HCT116 (cell line): ENCODE data around the gene AZIN2. TPM values are rescaled to one million over a fixed set of nuclear protein-coding genes. Genes with fewer than 3 reads are reported as not detected.

Experiments
- ATAC-seq: fragments of 200-7000 bp; cut with Tn5 transposase; 2 replicates; pipeline ENCODE4 v1.9.1; 2020; ENCODE audit warnings: mild to moderate bottlenecking, moderate library complexity
- BruUV-seq: library from RNA; stranded (reverse); fragments of 400-500 nt; replicated peaks from 2 replicates; lab custom pipeline; 2021; lab: Mats Ljungman, UMichigan
- CTCF ChIA-PET: fragments of 300-600 bp; sonication (Branson Sonifier 250); formaldehyde crosslinking; loops from one replicate; lab custom pipeline; 2021; ENCODE audit warnings: antibody characterized with exemption; lab: Charles Lee
- POLR2A ChIA-PET: fragments of 300-600, 350-600 bp; sonication (Branson Sonifier 250); formaldehyde crosslinking; loops from one replicate; lab custom pipeline; 2021; ENCODE audit warnings: antibody characterized with exemption; lab: Charles Lee
- RAD21 ChIA-PET, 2 experiments: fragments of 300-600 bp; sonication (Branson Sonifier 250); formaldehyde crosslinking; loops; one replicate each; lab custom pipeline; 2023; ENCODE audit warnings: low total read pairs in 2 of 2; ENCODE audit not compliant: uncharacterized antibody in 2 of 2, unreplicated experiment in 2 of 2, low non-redundant PET in 1 of 2; lab: Charles Lee
- DNase-seq: peaks from one replicate; pipeline ENCODE4 v3.0.0-alpha.2; 2010; ENCODE audit warnings: low read depth, low spot score
- H2AFZ ChIP-seq: fragments of 200-600 bp; shearing (Covaris generic), sonication (generic); 2 replicates; pipeline ENCODE4 v1.6.1; 2017; ENCODE audit warnings: low read depth, mixed run types, mixed read lengths, antibody characterized with exemption, low read length; ENCODE audit not compliant: poor library complexity, severe bottlenecking
- H3K27ac ChIP-seq: 2 replicates; pipeline ENCODE4 v1.5.1; 2012; ENCODE audit warnings: low read depth, low read length
- H3K27me3 ChIP-seq: fragments of 200-600 bp; sonication (generic); 2 replicates; pipeline ENCODE4 v1.6.1; 2016; ENCODE audit warnings: mixed run types, low read length, mixed read lengths; ENCODE audit not compliant: insufficient read depth
- H3K36me3 ChIP-seq, 2 experiments: fragments of 200-500 bp in 1 of 2; fragments of 200-600 bp in 1 of 2; sonication (Bioruptor generic) in 1 of 2; sonication (generic) in 1 of 2; 2 replicates each; pipeline versions ENCODE4 v1.5.1 to v1.6.1; 2014 to 2016; ENCODE audit warnings: low read length in 2 of 2, inconsistent platforms in 1 of 2, mixed read lengths in 1 of 2, mixed run types in 1 of 2; ENCODE audit not compliant: insufficient read depth in 2 of 2, control insufficient read depth in 1 of 2
- H3K4me1 ChIP-seq, 2 experiments: fragments of 200-600 bp in 1 of 2; sonication (generic) in 1 of 2; 2 replicates each; pipeline versions ENCODE4 v1.5.1 to v1.6.1; 2012 to 2017; ENCODE audit warnings: low read length in 2 of 2, inconsistent platforms in 1 of 2, mild to moderate bottlenecking in 1 of 2, mixed read lengths in 1 of 2, mixed run types in 1 of 2, moderate library complexity in 1 of 2; ENCODE audit not compliant: insufficient read depth in 2 of 2, control insufficient read depth in 1 of 2
- H3K4me2 ChIP-seq: fragments of 200-600 bp; sonication (generic); 2 replicates; pipeline ENCODE4 v1.6.1; 2017; ENCODE audit warnings: mixed run types, low read length, mixed read lengths
- H3K4me3 ChIP-seq, 2 experiments: fragments of 200-600 bp in 1 of 2; sonication (generic) in 1 of 2; replicated peaks in 1 of 2; 2 replicates each; pipeline ENCODE4 v1.5.1; 2011 to 2016; ENCODE audit warnings: low read length in 2 of 2, control low read depth in 1 of 2, low read depth in 1 of 2, mild to moderate bottlenecking in 1 of 2, mixed read lengths in 1 of 2, mixed run types in 1 of 2
- H3K79me2 ChIP-seq: fragments of 200-600 bp; sonication (generic); 2 replicates; pipeline ENCODE4 v1.6.1; 2017; ENCODE audit warnings: mild to moderate bottlenecking, mixed run types, low read length, moderate library complexity, mixed read lengths; ENCODE audit not compliant: insufficient read depth
- H3K9ac ChIP-seq: fragments of 200-600 bp; sonication (generic); 2 replicates; pipeline ENCODE4 v1.6.1; 2016; ENCODE audit warnings: low read length, mixed read lengths
- H3K9me2 ChIP-seq: fragments of 200-600 bp; sonication (generic), shearing (Covaris generic); 2 replicates; pipeline ENCODE4 v1.6.1; 2017; ENCODE audit warnings: mixed run types, mild to moderate bottlenecking, moderate library complexity; ENCODE audit not compliant: insufficient read depth
- H3K9me3 ChIP-seq, 2 experiments: fragments of 200-500 bp in 1 of 2; fragments of 200-600 bp in 1 of 2; sonication (Bioruptor generic) in 1 of 2; sonication (generic) in 1 of 2; 2 replicates each; pipeline ENCODE4 v1.6.1; 2014 to 2017; ENCODE audit warnings: low read length in 2 of 2, mixed read lengths in 2 of 2, inconsistent platforms in 1 of 2, low read depth in 1 of 2, mild to moderate bottlenecking in 1 of 2, mixed run types in 1 of 2, moderate library complexity in 1 of 2; ENCODE audit not compliant: control insufficient read depth in 1 of 2, insufficient read depth in 1 of 2
- H4K20me1 ChIP-seq: fragments of 200-600 bp; sonication (generic), shearing (Covaris generic); 2 replicates; pipeline ENCODE4 v1.6.1; 2017; ENCODE audit warnings: mixed run types, mild to moderate bottlenecking, moderate library complexity; ENCODE audit not compliant: insufficient read depth
- EGR1 ChIP-seq: IDR thresholded peaks from 2 replicates; pipeline ENCODE4 v1.6.1; 2012; ENCODE audit warnings: low read depth
- EZH2 ChIP-seq: fragments of 200-600 bp; sonication (generic); IDR thresholded peaks from 2 replicates; pipeline ENCODE4 v1.6.1; 2017; ENCODE audit warnings: antibody characterized with exemption, mixed run types
- POLR2A ChIP-seq: IDR thresholded peaks from 2 replicates; pipeline ENCODE4 v1.7.0; 2011; ENCODE audit warnings: borderline replicate concordance; ENCODE audit not compliant: insufficient read depth, insufficient read length; ENCODE audit errors: extremely low read depth
- RAD21 ChIP-seq: IDR thresholded peaks from 2 replicates; pipeline ENCODE4 v1.6.1; 2012; ENCODE audit warnings: low read depth, mild to moderate bottlenecking
- SIN3A ChIP-seq: IDR thresholded peaks from 2 replicates; pipeline ENCODE4 v1.6.1; 2012; ENCODE audit warnings: low read depth
- SP1 ChIP-seq: IDR thresholded peaks from 2 replicates; pipeline ENCODE4 v1.6.1; 2012; ENCODE audit warnings: low read depth
- TCF7L2 ChIP-seq: IDR thresholded peaks from 2 replicates; pipeline ENCODE4 v1.7.0; 2011; ENCODE audit warnings: borderline replicate concordance, inconsistent platforms; ENCODE audit not compliant: insufficient read depth, insufficient read length; ENCODE audit errors: extremely low read depth
- ZFX ChIP-seq: fragments of 450-650 bp; IDR thresholded peaks from 2 replicates; pipeline ENCODE4 v1.6.1; 2017
- ZNF274 ChIP-seq: fragments of 200-500 bp; sonication (Bioruptor generic); IDR thresholded peaks from 2 replicates; pipeline ENCODE4 v1.6.1; 2014; ENCODE audit warnings: mild to moderate bottlenecking, low read depth, low read length, inconsistent platforms
- intact Hi-C: fragments of 100-400 bp; cut with micrococcal nuclease; formaldehyde crosslinking; loops from 2 replicates; pipeline ENCODE4 v1.10.0; 2022
- total RNA-seq: library from RNA; stranded (reverse); gene quantifications from one replicate; pipeline ENCODE4 v1.2.1, GENCODE V29; 2021; ENCODE audit not compliant: unreplicated experiment
- TF ChIP-seq, protein P1 (sequence below): IDR thresholded peaks from 2 replicates; pipeline ENCODE4 v1.6.1; 2011; ENCODE audit warnings: mild to moderate bottlenecking, low read length, moderate library complexity; ENCODE audit not compliant: insufficient replicate concordance; ENCODE audit errors: extremely low read depth

AZIN2 gene
- total RNA-seq, 1 experiment from 2014 or later = 7.8 TPM

DNA sequence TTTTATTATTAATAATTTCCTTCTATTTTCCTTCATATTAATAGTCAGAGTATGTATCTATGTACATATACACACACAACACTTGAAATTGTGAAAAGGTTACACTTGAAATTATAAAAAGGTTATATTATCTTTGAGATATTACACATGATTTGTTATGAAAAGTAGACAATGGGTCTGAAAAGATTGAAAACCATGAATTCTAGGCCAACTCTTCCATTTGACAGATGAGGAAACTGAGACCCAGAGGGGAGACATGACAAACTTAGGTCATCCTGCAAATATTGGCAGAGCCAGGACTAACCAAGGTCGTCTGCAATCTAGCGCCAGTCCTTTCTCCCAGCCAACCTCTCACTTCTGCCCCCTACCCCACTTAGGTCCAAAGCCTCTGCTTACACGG lies 67.7 kb downstream of the AZIN2 start:
- POLR2A ChIA-PET = no interaction called here
- Histone ChIP-seq H3K27me3 (no peaks in the 10 kb centered on the region), H3K27ac (no peak overlapping the region), H3K4me2 (no peak overlapping the region), H4K20me1 (no peaks in the 10 kb centered on the region), H3K9me3 (no peaks in the 10 kb centered on the region), H3K9ac (no peak overlapping the region), H3K79me2 (no peaks in the 10 kb centered on the region), H3K36me3 (peaks cover 0 to 3% of the 10 kb centered on the region in 2 experiments; a peak in 1 of 4 replicates), H3K9me2 (no peaks in the 10 kb centered on the region), H3K4me3 (no peak overlapping the region), H2AFZ (no peak overlapping the region), H3K4me1 (0 out of 4 replicates have a peak, but pooled peaks cover 0 to 4% of the 10 kb centered on the region in 2 experiments)
- ATAC-seq (no peak), DNase-seq (no peak)
- intact Hi-C loops = no loop called here
- CTCF ChIA-PET = interaction anchor here (1.1 kb wide), 1 partner anchor 311 kb away, joined by 3 read pairs; no protein-coding TSS in a partner anchor
- TF ChIP-seq POLR2A (no peak), SIN3A (no peak), TCF7L2 (no peak), SP1 (no peak), RAD21 (no peak), EZH2 (no peak), ZFX (no peak), ZNF274 (no peak), EGR1 (no peak)
- TF ChIP-seq, protein P1, sequence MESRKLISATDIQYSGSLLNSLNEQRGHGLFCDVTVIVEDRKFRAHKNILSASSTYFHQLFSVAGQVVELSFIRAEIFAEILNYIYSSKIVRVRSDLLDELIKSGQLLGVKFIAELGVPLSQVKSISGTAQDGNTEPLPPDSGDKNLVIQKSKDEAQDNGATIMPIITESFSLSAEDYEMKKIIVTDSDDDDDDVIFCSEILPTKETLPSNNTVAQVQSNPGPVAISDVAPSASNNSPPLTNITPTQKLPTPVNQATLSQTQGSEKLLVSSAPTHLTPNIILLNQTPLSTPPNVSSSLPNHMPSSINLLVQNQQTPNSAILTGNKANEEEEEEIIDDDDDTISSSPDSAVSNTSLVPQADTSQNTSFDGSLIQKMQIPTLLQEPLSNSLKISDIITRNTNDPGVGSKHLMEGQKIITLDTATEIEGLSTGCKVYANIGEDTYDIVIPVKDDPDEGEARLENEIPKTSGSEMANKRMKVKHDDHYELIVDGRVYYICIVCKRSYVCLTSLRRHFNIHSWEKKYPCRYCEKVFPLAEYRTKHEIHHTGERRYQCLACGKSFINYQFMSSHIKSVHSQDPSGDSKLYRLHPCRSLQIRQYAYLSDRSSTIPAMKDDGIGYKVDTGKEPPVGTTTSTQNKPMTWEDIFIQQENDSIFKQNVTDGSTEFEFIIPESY = no peak
- RAD21 ChIA-PET = no interaction called here
- no TSS peak for BruUV-seq
